Lower leg skin (tissue), 3 donors: ENCODE results near the gene PRCD.

Experiments used
- POLR2A ChIP-seq, 2 donors: fragments of 450-650 bp; IDR thresholded peaks; one replicate each; pipeline ENCODE4 v1.6.1; 2016 to 2017; ENCODE audit warnings: antibody characterized with exemption in 2 of 2, mild to moderate bottlenecking in 1 of 2, moderate library complexity in 1 of 2
- TF ChIP-seq, protein P1 (sequence below), 3 donors: fragments of 450-650 bp; IDR thresholded peaks; one replicate each; pipeline ENCODE4 v1.5.1; 2016; ENCODE audit warnings: antibody characterized with exemption in 3 of 3, mild to moderate bottlenecking in 3 of 3, moderate library complexity in 2 of 3

DNA sequence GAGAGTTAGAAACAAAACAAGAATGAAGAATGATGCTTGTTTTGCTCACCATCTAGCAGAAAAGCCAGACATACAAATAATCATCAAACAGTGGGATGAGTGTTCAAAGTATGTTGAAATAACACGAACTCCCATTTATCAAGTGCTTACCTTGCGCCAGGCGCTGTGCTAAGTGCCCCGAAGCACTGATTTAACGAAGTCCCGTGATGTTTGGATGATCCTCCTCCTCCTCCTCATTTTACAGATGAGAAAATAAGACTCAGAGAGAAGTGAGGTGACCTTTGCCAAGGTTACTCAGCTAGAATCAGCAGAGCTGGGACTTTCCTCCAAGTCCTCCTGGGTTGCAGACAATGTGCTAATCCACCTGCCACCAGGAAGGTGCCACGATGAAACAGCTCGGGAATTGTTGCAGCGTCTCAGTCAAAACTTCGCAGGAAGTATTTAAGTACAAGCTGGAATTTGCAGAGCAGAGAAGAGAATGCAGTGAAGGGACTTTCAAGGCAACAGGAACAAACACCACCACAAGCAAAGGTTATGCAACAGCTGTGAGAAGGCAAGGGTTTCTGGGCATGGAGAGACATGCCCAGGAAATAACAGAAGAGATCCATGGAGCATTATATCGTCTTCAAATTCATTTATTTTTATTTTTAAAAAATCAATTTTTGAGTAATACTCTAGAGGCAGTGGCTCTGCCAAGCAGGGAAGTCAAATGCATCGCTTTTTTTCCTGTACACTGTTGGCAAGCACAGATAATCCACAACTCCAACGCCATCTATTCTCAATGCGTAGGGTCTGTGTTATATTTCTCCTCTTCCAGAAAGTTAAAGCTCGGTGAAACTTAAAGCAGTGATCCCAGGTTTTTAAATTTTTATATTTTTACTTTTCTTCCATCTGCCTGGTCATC is 11.1 kb downstream of the PRCD start:
- TF ChIP-seq, protein P1, sequence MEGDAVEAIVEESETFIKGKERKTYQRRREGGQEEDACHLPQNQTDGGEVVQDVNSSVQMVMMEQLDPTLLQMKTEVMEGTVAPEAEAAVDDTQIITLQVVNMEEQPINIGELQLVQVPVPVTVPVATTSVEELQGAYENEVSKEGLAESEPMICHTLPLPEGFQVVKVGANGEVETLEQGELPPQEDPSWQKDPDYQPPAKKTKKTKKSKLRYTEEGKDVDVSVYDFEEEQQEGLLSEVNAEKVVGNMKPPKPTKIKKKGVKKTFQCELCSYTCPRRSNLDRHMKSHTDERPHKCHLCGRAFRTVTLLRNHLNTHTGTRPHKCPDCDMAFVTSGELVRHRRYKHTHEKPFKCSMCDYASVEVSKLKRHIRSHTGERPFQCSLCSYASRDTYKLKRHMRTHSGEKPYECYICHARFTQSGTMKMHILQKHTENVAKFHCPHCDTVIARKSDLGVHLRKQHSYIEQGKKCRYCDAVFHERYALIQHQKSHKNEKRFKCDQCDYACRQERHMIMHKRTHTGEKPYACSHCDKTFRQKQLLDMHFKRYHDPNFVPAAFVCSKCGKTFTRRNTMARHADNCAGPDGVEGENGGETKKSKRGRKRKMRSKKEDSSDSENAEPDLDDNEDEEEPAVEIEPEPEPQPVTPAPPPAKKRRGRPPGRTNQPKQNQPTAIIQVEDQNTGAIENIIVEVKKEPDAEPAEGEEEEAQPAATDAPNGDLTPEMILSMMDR (IDR thresholded peaks at IDR 0.05): no peak
- no peak for TF ChIP-seq POLR2A (IDR thresholded peaks at IDR 0.05)
